ENCODE measurements around the gene RASGEF1B. TPM values are rescaled to one million over a fixed set of nuclear protein-coding genes. Genes with fewer than 3 reads are reported as not detected.

The RASGEF1B gene
- total RNA-seq, 1 experiment from 2014 or later, result 7.5 TPM

DNA sequence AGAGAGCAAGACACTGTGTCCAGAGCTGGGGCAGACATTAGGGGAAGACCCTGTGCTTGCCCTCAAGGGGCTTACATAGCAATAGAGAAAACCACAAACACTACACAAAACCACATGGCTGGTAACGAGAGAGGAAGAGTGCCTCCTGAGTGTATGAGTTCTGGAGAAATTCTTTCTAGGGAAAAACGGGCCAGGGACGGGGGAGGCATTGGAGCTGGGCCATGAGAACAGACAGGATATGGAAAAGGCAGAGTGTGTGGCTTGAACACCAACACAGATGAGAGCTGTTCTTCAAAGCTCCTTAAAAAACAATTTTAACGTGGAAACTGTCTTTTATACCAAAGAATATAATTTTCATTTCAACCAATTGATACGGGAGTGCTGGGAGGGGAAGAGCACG, 42.7 kb downstream of the RASGEF1B start:
- H2BK12ac ChIP-seq (ENCODE audit: insufficient read length, low read depth, low read length), result no peak overlapping the region
- H3K23me2 ChIP-seq (ENCODE audit: insufficient read length, low read depth, low read length, poor library complexity, severe bottlenecking), result peaks cover 3% of the 10 kb centered on the region
- no peak overlapping the region for H3K9ac ChIP-seq (ENCODE audit: extremely low read depth, insufficient read length, low read length)
- H2BK5ac ChIP-seq (ENCODE audit: insufficient read length, low read length), result no peak overlapping the region
- H4K20me1 ChIP-seq (ENCODE audit: control insufficient read depth, insufficient read depth, insufficient read length), result no peaks in the 10 kb centered on the region
- H2BK15ac ChIP-seq (ENCODE audit: low read depth, low read length), result no peak overlapping the region
- Mint-ChIP-seq H3K36me3 (ENCODE audit: insufficient read depth in 1 of 3, low read depth in 3 of 3) (peaks cover 12 to 20% (median 15%) of the 10 kb centered on the region in 3 experiments; a peak in 6 of 7 replicates), H3K27ac (no peak overlapping the region; a peak in 3 of 7 replicates), H3K27me3 (ENCODE audit: low read depth) (no peaks in the 10 kb centered on the region; the same call in 1 of the 2 replicates), H3K4me1 (peaks cover 40 to 41% of the 10 kb centered on the region in 2 experiments), H3K4me3 (no peak overlapping the region), H3K9me3 (peaks cover 0 to 3% of the 10 kb centered on the region in 2 experiments; a peak in 3 of 5 replicates)
- no peaks in the 10 kb centered on the region for H3K79me2 ChIP-seq (ENCODE audit: insufficient read depth, low read length)
- H3K23ac ChIP-seq (ENCODE audit: insufficient read length, low read depth, low read length), result no peak overlapping the region
- WGBS (ENCODE audit: extremely low coverage, insufficient read length, low lambda C conversion rate), result no CpG with 5 or more reads among the region's 6 CpGs
- H4K91ac ChIP-seq (ENCODE audit: insufficient read length, low read depth, low read length), result no peak overlapping the region
- H3K56ac ChIP-seq (ENCODE audit: insufficient read length, low read depth, low read length), result no peak overlapping the region
- no peak overlapping the region for H3K27ac ChIP-seq (ENCODE audit: insufficient read length, low read depth, low read length)
- no peak overlapping the region for H3K18ac ChIP-seq (ENCODE audit: insufficient read length, low read depth, low read length)
- H3K4me1 ChIP-seq (ENCODE audit: insufficient read depth, low read length), result peaks cover 3% of the 10 kb centered on the region; the same call in 1 of the 2 replicates
- no peaks in the 10 kb centered on the region for H3K9me3 ChIP-seq (ENCODE audit: control insufficient read depth, low read depth, low read length)
- no peaks in the 10 kb centered on the region for H3K27me3 ChIP-seq (ENCODE audit: insufficient read depth, low read length)
- H3K4ac ChIP-seq (ENCODE audit: low read depth, low read length), result no peak overlapping the region
- H2AK5ac ChIP-seq (ENCODE audit: insufficient read length, low read length), result no peak overlapping the region
- no peak for DNase-seq
- no peak overlapping the region for H4K8ac ChIP-seq (replicated peaks; ENCODE audit: insufficient read length, low read depth, low read length)
- no peak overlapping the region for H3T11ph ChIP-seq (ENCODE audit: low read length)
- no peak overlapping the region for H2AFZ ChIP-seq (ENCODE audit: low read length)
- H3K4me2 ChIP-seq (ENCODE audit: insufficient read depth, insufficient read length, low read length), result no peak overlapping the region
- no peak overlapping the region for H2BK20ac ChIP-seq (ENCODE audit: low read depth, low read length, poor library complexity, severe bottlenecking)
- H3K79me1 ChIP-seq (ENCODE audit: insufficient read depth, low read depth, low read length, poor library complexity, severe bottlenecking), result no peaks in the 10 kb centered on the region
- no peak overlapping the region for H2BK120ac ChIP-seq (ENCODE audit: low read depth, low read length, poor library complexity, severe bottlenecking)
- TF ChIP-seq CTCF (conservative IDR thresholded peaks at IDR 0.05), result no peak
- H4K5ac ChIP-seq (ENCODE audit: insufficient read length, low read depth, low read length), result no peak overlapping the region
- H3K14ac ChIP-seq (ENCODE audit: insufficient read depth, low read length), result no peak overlapping the region

Measured in H9 (cell line).